NCI-H526 treated with DMSO at 0.1 percent for 48 hours (cell line): ENCODE results near the gene AADAT.
A peak's percentile ranks its signal among the peaks of the same experiment; 100 is the strongest.

Source experiments
- DNase-seq: peaks from one replicate; lab custom pipeline; 2025; lab: John Stamatoyannopoulos, UW

The AADAT gene

DNA sequence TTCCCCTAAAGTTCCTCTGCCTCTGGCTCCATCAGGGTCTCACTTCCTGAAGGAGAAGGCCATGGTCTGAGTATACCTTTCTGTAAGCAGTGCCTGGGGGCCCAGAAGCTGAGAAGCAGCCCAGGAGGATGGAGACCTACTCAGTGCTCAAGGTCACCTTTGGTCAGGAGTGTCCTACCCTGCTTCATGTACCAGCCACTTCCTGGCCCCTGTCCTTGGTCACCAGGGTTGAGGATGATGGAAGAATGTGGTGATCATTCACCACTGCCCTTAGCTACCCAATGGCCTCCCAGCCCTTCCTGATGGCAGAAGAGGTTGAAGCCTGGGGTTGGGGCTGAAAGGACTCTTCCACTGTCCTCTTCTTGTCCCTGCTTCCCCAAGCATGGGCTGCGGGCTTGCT is 54.5 kb downstream of the AADAT start:
- no peak for DNase-seq

DNA sequence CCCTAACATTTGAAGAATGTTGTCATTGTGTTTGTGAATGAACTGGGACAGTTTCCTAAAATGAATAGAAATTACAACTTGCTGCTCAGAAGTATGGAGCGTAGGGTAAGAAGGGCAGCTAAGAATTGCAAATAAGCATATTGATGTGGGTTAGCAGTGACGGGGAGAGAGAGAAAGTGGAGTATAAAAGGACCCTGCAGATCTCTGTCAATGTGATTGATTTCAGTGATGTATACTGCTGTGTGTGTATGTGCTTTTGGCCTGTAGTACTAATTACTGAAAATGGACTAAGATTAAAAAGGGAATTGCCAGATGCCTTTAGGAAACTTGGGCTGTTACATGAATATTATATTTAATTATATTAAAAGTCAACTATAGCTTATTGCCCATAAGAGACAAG is 55.8 kb downstream of the AADAT start:
- no peak for DNase-seq

DNA sequence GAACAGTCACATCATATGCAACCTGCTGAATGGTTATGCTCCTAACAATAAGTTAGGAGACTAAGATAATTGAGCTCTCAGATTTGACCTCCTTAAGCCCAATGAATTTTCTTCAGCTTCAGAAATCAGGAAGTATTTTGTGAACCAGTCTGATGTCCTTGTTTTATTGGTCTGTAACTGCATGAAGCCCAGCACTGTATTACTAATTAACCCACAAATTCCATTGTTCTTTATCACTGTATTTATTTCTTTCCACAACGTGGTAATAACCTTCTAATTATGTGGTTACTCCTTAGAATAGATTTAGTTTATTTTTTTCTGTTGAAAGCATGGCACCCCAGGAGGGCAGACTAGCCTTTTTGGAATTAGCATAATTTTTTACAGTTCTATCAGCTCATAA is 59.6 kb downstream of the AADAT start:
- no peak for DNase-seq

DNA sequence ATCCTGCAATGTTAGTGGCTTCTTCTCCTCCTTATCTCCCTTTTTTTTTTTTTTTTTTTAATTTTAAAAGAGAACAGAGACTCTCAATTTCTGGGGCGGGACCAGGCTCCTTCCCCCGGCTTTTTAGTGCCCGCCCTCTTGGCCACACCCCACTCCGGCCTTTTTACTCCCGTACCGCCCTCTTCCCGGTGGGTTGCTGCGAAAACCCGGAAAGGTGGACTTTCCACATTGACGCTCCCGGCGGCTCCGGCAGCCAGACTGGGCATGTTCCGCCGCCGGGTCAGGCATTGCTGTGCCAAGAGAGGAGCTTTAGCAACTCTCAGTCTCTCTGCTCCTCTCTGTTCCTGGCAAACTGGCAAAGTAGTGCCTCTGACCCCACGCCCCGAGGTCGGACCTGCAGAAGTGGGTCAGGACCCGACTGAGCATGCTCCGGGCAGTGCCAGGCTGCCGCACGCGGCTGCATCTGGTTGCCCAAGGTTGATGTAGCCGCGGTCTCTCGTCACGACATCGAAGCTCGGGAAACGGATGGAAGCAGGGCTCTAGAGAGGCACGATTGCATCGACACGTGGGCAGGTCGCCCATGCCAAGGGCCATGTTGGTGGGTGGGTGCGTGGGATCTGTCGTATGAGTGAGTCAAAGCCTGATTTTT is 62.5 kb downstream of the AADAT start:
- peak; percentile 93 for DNase-seq

DNA sequence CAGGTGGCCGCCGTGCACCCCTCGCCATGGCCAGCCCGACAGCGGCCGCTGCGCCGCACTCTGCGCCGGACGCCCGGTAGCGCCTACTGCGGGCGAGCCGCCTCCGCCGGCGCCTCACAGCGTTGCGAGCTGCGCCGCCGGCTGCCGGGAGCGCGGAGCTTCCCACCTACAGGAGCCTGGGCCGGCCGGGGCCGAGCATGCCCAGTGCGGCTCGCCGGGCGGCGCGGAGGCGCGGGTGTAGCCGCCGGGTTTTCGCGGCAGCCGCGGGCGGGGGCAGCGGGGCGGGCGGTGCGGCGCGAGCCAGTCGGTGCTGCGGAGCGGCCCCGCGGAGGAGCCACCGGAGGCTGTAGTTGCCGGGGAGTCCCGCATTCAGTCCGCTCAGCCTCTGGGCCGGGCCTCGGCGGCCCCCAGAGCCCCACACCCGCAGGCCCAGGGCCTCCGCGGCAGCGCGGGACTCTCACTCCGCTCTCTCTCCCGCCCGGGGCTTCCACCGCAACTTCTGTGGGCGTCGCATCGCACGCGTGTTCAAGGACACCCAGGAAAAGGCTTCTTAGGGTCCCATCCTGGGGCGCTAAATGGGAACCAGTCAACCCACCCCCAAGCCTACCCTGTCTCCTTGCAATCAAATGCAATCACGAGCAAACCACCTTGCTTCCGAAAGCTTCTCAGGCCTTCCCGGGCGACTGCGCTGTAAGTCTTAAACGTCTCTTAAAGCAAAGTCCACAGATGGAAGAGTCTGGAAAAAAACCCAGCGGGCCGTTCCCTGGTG is 63.3 kb downstream of the AADAT start, which contains the start of gene MFAP3L:
Gene MFAP3L, minus strand, starts transcription at position 143 of the 769 bp plus-strand sequence. CDS start 20,518 bp downstream, outside the sequence.
- peak; percentile 75 for DNase-seq

DNA sequence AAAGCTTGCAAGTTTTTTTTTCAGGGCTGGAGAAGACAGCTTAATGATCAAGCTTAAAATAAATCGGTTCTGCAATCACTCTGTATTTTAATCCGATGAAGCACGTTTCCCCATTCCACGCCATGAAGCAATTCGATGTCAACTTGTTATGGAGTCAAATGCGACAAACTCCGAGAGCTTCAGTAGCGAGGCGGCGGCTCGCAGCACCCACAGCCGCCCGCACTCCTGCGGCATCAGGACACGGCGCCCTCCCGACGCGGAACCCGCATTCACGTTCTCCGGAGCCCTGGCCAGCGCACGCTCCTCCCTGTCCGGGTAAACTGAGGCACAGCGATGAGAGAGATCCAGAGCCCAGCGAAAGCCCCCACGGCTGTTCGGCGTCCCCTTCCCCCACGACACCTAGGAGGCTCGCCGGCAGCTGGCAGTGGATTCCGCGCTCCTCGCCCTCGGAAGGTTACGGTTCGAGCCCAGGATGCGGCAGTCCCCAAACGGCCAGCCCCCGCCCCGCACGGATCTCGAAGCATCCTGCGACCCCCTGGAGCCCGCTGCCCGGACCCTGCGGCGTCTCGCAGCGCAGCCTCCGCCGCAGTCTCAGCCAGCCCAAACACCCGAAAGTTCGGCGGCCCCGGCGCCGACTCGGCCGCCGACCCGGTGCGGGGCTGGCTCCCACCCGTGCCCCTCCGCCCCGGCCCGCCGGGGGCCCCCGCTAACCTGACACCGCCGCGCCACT is 64.1 kb downstream of the AADAT start:
- DNase-seq = no peak

DNA sequence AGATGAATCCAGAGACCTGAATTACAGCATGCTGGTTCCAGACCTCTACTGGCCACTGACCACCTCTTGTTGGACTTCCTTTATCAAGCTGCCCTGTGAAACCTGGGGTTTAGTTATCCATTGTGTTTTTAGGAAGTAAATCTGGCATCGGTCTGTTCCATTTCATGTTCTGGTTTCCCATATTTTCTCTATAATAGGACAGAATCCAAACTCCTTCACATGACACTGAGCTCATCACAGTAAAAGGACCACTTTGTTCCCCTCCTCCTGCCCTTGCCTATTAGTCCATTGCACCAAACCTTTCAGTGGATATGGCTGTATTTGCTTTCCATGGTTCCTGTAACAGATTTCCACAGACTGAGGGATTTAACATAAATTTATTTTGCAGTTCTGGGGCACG is 67.5 kb downstream of the AADAT start:
- no peak for DNase-seq

DNA sequence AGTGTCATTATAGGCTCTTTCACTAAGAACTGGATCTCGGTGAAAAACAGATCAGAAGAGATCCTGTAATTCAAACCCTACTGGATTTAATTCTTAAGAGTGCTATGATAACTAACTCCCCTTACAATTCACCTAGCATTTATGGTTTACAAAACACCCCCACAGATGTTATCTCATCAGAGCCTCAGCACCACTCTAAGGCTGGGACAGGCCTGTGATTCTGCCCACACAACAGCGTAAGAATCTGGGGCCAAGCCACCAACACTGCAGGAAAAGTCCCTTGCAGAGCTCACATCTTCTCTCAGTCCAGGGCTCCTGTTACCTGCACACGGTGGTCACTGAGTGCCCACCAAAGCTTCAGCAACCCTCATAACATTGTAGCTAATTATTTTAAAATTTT is 72.5 kb downstream of the AADAT start:
- DNase-seq = no peak

DNA sequence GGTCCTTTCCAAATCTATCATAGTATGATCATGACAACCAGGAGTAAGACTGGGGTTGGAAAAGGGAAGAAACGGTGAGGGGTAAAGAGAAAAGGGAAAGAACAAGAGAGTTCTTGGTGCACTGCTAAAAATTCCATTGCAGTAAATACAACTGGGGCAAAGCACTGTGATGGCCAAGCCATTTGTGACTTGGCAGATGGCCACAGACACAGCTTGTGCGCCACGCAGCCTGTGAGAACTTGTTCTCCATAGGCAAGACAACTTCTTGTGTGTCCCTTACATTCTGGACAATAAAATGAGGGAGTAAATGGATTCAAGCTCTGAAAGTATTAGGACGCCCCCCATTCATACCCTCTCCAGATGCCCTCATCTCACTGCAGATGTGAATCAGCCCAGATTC is 74.5 kb downstream of the AADAT start:
- DNase-seq = no peak

DNA sequence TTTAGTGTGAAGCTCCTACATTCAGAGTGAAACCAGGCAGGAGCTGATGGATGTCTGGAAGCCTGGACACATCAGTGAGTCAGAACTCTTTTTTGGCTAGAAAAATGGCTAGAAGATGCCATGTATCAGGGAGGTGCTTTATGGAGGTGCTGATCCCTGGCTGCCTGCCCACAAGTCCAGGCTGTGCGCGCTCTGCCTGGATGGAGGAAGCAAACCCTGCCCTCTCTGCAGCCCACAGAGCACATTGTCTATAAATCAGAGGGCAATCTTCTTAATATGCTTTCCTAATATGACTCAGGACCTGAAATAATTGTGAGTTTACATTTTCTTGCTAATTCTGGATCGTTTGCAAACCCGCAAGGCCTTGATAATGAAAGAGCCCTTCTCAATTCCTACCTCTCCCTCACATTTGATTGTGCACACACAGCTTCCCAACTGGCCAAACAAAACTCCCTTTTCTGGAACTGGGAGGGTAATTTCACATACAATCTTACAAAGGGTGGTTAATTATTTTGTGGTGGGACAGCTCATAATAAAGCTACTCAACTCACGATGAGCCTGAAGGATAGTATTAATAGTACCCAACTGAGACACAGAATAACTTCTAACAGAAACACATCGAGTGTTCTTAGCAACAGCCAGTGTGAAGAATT is 75.3 kb downstream of the AADAT start:
- peak; percentile 63 for DNase-seq

DNA sequence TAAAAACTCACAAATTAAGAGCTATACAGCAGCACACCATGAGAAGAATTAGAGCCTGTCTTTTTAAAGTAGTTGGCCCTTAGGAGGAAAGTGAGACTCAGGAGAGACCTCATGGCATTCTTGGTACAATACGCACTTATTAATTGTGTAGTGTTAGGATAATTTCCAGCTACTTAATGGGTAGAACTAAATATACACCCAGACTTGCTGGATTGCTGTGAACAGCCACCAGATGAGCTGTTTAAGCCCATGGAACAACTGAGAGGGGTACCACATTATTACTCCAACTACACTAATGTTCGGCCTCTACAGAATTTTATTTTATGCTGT is 77.2 kb downstream of the AADAT start:
- DNase-seq = no peak

DNA sequence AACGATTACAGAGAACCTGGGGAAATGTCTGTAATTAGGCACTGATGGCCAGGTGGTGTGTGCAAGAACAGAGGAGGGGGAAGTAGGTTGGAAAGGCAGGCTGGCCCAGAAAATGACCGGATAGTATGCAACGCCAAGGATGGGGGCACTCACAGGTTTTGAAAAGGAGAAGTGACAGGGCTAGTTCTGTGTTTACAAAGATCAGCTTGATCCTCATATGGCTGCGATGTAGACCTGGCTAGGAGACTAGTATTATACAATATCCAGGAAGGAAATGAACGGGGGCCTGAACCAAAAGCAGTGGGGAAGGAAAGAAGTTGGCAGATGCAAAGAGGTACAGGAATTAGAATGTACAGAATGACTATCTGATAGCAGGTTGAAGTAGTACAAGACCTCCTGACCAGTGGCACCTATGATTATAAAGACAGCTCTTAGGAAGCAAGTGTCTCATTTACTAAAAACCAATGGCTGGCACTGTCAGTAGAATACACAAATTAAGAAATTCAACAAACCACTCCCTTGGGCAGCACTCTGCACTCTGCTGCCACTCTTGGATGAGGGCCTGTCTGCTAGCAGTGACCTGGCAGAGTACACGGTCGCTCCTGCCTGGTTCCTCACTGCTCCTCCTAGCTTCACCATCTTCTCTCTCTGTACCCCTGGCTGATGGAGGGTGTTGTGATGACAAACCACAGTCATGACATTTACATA is 77.7 kb downstream of the AADAT start:
- no peak for DNase-seq
